Activated CD4-positive, alpha-beta T cell treated with anti-CD3 and anti-CD28 coated beads, Interleukin-2, amount 50 U/mL, for 48 hours (primary cell): ENCODE measurements around the gene PPP1R7.
"Not testable (repeated sequence)": the region's sequence is repeated elsewhere in the genome, so short reads cannot be mapped to it uniquely, and the experiment has no call there.

Experiments used
- DNase-seq, 2 experiments: peaks; one replicate each; pipeline ENCODE4 v3.0.0-alpha.2; 2020

Gene PPP1R7

GRCh38 chr2:241149925-241150659, at the start of gene PPP1R7:
Gene PPP1R7 (plus strand): TSS chr2:241150467. CDS start chr2:241150496, 29 bp downstream.
- peak; percentile 92 to 95 for DNase-seq

- DNase-seq = peak; percentile 88 to 92
Measured at GRCh38 chr2:241102239-241102803, 47.9 kb upstream of the PPP1R7 start, which contains the start of gene MTERF4. Gene MTERF4 (minus strand): TSS chr2:241102287. CDS start chr2:241102273, 14 bp downstream.

GRCh38 chr2:241103176-241103595, 47.1 kb upstream of the PPP1R7 start:
- no peak for DNase-seq

GRCh38 chr2:241104611-241105010, 45.7 kb upstream of the PPP1R7 start:
- DNase-seq = not testable (repeated sequence)

- no peak for DNase-seq
Measured at GRCh38 chr2:241105641-241106040, 44.6 kb upstream of the PPP1R7 start.

GRCh38 chr2:241107031-241107783, 43.1 kb upstream of the PPP1R7 start:
- DNase-seq = no peak

- no peak for DNase-seq
Measured at GRCh38 chr2:241108271-241109209, 41.7 kb upstream of the PPP1R7 start.

GRCh38 chr2:241109210-241110088, 40.8 kb upstream of the PPP1R7 start:
- no peak for DNase-seq

GRCh38 chr2:241110089-241110606, 40.1 kb upstream of the PPP1R7 start:
- DNase-seq = no peak

- no peak for DNase-seq
Measured at GRCh38 chr2:241110607-241111439, 39.4 kb upstream of the PPP1R7 start.

- no peak for DNase-seq
Measured at GRCh38 chr2:241111440-241111805, 38.8 kb upstream of the PPP1R7 start.

GRCh38 chr2:241112046-241112445, 38.2 kb upstream of the PPP1R7 start:
- DNase-seq = no peak

- peak in 1 of 2 experiments; percentile 49 for DNase-seq
Measured at GRCh38 chr2:241112592-241112991, 37.7 kb upstream of the PPP1R7 start.

- DNase-seq = no peak
Measured at GRCh38 chr2:241114836-241115235, 35.4 kb upstream of the PPP1R7 start.

- no peak for DNase-seq
Measured at GRCh38 chr2:241115361-241115760, 34.9 kb upstream of the PPP1R7 start.

- DNase-seq = no peak
Measured at GRCh38 chr2:241116606-241117560, 33.4 kb upstream of the PPP1R7 start.

- DNase-seq = no peak
Measured at GRCh38 chr2:241118737-241119505, 31.3 kb upstream of the PPP1R7 start.

GRCh38 chr2:241120440-241120839, 29.8 kb upstream of the PPP1R7 start:
- DNase-seq = no peak
